ENCODE results near the gene TDRD6.
A peak's percentile ranks its signal among the peaks of the same experiment; 100 is the strongest.

TDRD6 gene

GRCh38 chr6:46730921-46731461 is 43.3 kb downstream of the TDRD6 start:
- TF ChIP-seq, protein P1, sequence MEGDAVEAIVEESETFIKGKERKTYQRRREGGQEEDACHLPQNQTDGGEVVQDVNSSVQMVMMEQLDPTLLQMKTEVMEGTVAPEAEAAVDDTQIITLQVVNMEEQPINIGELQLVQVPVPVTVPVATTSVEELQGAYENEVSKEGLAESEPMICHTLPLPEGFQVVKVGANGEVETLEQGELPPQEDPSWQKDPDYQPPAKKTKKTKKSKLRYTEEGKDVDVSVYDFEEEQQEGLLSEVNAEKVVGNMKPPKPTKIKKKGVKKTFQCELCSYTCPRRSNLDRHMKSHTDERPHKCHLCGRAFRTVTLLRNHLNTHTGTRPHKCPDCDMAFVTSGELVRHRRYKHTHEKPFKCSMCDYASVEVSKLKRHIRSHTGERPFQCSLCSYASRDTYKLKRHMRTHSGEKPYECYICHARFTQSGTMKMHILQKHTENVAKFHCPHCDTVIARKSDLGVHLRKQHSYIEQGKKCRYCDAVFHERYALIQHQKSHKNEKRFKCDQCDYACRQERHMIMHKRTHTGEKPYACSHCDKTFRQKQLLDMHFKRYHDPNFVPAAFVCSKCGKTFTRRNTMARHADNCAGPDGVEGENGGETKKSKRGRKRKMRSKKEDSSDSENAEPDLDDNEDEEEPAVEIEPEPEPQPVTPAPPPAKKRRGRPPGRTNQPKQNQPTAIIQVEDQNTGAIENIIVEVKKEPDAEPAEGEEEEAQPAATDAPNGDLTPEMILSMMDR (IDR thresholded peaks at IDR 0.05; ENCODE audit: poor library complexity, severe bottlenecking) = no peak
- DNase-seq (ENCODE audit: low spot score) = no peak
- Histone ChIP-seq H3K27me3 (ENCODE audit: insufficient read depth, poor library complexity, severe bottlenecking) (peaks cover 6% of the 10 kb centered on the region), H3K9me3 (ENCODE audit: severe bottlenecking) (no peaks in the 10 kb centered on the region), H3K4me1 (ENCODE audit: insufficient read depth, poor library complexity, severe bottlenecking) (peaks cover 3% of the 10 kb centered on the region), H3K36me3 (ENCODE audit: low read depth) (no peaks in the 10 kb centered on the region), H3K27ac (ENCODE audit: poor library complexity, severe bottlenecking) (no peak overlapping the region), H3K4me3 (ENCODE audit: severe bottlenecking) (no peak overlapping the region)
- ATAC-seq (ENCODE audit: low read depth) = no peak

DNA sequence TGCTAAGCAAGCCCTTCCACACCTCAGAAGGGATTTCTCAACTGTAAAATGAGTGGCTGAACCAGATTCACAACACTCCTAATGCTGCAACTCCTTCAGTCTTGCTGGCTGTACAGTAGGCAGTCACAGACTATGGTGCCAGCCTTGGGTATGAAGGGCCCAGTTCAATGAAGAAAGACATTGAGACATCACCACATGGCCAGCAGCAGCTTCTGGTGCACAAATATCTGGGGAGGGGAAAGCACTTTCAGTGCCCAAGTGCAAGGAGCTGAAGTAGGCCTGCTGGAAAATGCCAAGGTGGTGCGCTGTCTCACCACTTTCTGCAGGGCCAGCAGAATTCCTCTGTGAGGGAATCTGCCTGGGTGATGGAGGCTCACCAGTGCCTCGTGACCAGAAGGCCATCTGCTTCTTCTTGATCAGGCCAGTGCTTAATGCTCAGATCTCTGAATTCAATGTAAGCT is 45.7 kb downstream of the TDRD6 start:
- peaks cover 14% of the 10 kb centered on the region for H3K4me1 ChIP-seq (ENCODE audit: insufficient read depth, poor library complexity, severe bottlenecking)
- TF ChIP-seq, protein P1 (IDR thresholded peaks at IDR 0.05; ENCODE audit: poor library complexity, severe bottlenecking) = no peak
- no peaks in the 10 kb centered on the region for H3K36me3 ChIP-seq (ENCODE audit: low read depth)
- peaks cover 6% of the 10 kb centered on the region for H3K27me3 ChIP-seq (ENCODE audit: insufficient read depth, poor library complexity, severe bottlenecking)
- ATAC-seq (ENCODE audit: low read depth) = no peak
- no peak for DNase-seq (ENCODE audit: low spot score)
- H3K9me3 ChIP-seq (ENCODE audit: severe bottlenecking) = no peaks in the 10 kb centered on the region
- H3K4me3 ChIP-seq (ENCODE audit: severe bottlenecking) = no peak overlapping the region
- H3K27ac ChIP-seq (ENCODE audit: poor library complexity, severe bottlenecking) = no peak overlapping the region

DNA sequence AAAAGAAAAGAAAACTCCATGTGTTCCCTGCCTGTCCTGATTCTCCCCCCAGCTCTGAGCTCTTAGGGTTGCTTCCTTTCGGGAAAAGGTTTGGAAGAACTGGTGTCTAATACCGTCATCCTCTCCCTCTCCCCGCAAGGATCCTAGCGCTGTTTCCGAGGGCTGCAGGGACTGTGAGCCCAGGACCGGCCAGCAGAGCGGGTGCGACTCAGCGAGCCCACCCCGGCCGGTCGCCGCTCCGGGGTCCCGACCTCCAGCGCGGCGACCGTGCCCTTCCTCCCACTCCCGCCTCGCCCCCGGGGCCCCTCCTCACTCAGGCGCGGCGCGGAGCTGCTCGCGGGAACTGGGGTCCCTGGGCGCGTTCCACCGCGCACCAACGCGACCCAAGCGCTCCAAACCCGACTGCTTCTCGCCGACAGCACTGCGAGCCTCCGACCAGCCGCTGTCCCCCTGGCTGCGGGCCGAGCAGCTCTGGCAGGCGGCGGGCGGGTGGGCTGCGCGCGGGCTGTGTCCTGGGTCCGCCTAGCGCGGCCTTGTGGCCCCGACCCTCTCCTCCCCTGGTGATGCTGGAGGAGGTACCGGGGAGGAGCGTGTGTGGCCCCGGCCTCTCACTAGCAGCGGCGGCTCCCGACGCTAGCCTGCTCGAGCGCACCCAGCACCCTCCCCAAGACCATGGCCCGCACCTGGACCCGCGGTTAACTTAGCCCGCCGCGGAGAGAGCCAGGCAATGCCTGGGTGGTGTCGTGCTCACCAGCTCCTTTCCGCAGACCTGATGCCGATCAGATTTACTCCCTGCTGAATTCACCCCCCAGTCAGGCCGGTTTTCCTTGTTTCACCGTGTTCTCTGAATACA is 47.4 kb downstream of the TDRD6 start, which contains the start of gene PLA2G7:
PLA2G7 (minus strand) TSS at position 509 of the 853 bp plus-strand sequence. CDS start 12,484 bp downstream, outside the sequence.
- Histone ChIP-seq H3K9me3 (ENCODE audit: severe bottlenecking) (no peaks in the 10 kb centered on the region), H3K27ac (ENCODE audit: poor library complexity, severe bottlenecking) (no peak within 1 kb of the TSS)
- TF ChIP-seq, protein P1 (IDR thresholded peaks at IDR 0.05; ENCODE audit: poor library complexity, severe bottlenecking) = no peak

GRCh38 chr6:46735720-46736031 is 48.0 kb downstream of the TDRD6 start:
- Histone ChIP-seq H3K36me3 (ENCODE audit: low read depth) (no peaks in the 10 kb centered on the region), H3K27me3 (ENCODE audit: insufficient read depth, poor library complexity, severe bottlenecking) (peaks cover 6% of the 10 kb centered on the region), H3K4me1 (ENCODE audit: insufficient read depth, poor library complexity, severe bottlenecking) (peaks cover 14% of the 10 kb centered on the region), H3K4me3 (ENCODE audit: severe bottlenecking) (peak overlapping the region; percentile 32), H3K27ac (ENCODE audit: poor library complexity, severe bottlenecking) (no peak overlapping the region), H3K9me3 (ENCODE audit: severe bottlenecking) (no peaks in the 10 kb centered on the region)
- TF ChIP-seq, protein P1 (IDR thresholded peaks at IDR 0.05; ENCODE audit: poor library complexity, severe bottlenecking) = no peak
- DNase-seq (ENCODE audit: low spot score) = no peak
- ATAC-seq (ENCODE audit: low read depth) = no peak

More for the DNA sequence above, 47.4 kb downstream of the TDRD6 start, which contains the start of gene PLA2G7:
- H3K36me3 ChIP-seq (ENCODE audit: low read depth) = no peaks in the 10 kb centered on the region
- DNase-seq (ENCODE audit: low spot score) (peak; percentile 44), ATAC-seq (ENCODE audit: low read depth) (peak; percentile 63)
- H3K27me3 ChIP-seq (ENCODE audit: insufficient read depth, poor library complexity, severe bottlenecking) = peaks cover 6% of the 10 kb centered on the region
- peaks cover 14% of the 10 kb centered on the region for H3K4me1 ChIP-seq (ENCODE audit: insufficient read depth, poor library complexity, severe bottlenecking)
- H3K4me3 ChIP-seq (ENCODE audit: severe bottlenecking) = peak within 1 kb of the TSS; percentile 32

Measured in RWPE2 (cell line).